Measurements from ENCODE around the gene SGSM2.

The SGSM2 gene

DNA sequence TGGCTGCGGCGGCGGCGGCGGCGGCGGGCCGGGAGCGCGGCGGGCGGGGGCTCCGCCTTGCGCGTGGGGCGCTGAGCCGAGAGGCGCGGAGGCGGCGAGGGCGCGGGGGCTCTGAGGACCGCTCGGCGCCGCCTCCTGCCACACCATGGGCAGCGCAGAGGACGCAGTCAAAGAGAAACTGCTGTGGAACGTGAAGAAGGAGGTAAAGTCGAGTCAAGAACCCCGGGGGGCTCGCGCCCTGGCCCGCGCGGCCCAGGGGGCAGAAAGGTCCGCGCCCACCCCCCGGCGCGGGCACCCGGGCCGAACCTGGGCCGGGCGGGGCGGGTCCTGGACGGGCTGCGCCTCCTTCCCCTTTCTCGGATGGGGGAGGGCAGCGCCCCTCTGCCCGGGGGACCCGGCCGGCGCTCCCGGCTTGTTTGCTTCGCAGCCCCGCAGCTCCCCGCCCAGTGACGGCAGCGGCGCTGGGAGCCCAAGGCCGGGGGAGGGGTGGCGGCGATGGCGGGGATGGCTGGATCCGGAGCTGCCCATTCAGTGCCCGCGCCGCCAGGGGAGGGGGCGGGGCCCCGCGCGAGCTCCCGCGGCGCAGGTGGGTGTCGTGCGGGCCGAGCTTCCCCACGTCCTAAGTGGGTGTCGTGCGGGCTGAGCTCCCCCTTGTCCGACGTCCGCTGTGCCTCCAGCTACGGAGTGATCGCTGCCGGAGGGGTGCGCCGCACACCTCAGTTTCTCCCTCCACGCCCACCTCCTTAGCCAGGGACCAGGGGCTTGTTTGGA lies 428 bp downstream of the SGSM2 start:
- DNase-seq (ENCODE audit: low read depth): peak; percentile 64

DNA sequence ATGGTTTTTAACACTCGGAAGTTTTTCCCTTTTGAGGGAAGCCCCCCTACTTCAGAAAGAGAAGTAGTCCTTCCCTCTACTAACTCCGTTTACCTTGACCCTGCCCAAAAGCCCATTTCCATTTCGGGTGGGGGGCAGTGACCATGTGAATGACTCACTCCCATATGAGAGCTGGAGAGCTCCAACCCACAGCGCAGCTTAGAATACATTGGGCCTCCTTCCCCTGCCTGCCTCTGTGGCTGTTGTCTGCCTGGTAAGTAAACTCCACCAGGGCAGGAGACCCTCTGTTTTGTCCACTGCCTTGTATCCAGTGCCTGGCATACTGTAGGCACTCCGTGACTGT lies 985 bp downstream of the SGSM2 start:
- DNase-seq (ENCODE audit: low read depth): peak; percentile 36

DNA sequence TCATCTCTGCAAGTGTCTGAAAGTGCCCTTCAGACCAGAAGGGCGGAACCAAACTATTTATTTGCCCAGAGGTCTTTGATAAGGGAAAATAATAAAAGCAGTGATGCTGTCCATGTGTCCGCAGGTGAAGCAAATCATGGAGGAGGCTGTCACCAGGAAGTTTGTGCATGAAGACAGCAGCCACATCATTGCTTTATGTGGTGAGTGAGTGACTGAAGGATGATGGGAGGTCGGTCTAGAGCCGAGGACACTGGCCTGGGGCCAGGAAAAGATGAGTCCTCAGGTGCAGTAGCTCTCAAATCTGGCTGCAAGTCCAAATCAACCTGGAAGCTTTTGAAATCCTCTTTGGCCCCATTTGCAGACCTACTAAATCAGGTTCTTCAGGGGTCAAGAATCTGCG lies 6.1 kb downstream of the SGSM2 start:
- peak; percentile 21 for DNase-seq (ENCODE audit: low read depth)

DNA sequence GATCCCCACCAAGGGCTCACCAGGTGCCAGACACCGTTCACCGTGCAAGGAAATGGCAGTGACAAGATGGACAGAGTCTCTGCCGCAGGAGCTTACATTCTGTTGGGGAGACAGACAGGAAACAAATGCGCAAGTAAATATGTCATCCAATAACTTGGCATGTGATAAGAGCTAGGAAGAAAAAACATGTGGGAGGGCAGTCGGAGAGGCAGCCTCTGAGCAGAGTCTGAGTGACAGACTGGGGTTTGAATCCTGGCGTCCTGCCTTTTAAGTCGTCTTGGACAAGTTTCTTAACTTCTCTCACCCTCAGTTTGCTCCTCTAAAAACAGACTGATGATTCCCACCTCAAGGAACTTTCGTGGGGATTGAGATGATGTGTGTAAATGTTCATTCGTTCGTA lies 7.2 kb downstream of the SGSM2 start:
- no peak for DNase-seq (ENCODE audit: low read depth)

DNA sequence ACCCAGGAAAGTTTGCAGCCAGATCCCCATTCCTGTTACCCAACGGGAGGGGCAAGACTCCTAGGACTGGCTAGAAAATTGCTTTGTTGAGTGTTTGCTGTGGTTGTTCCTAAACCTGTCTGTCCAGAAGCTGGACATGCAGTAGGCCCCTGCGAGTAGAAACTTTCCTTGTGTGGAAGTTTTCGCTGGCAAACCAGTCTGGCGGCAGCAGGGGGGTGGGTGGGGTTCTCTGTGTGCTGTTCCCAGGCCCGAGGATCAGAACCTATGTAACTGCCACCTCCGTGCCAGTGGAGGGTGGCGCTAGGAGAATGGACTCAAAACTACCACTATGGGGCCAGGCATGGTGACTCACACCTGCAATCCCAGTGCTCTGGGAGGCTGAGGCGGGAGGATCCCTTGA lies 9.2 kb downstream of the SGSM2 start:
- DNase-seq (ENCODE audit: low read depth): no peak

DNA sequence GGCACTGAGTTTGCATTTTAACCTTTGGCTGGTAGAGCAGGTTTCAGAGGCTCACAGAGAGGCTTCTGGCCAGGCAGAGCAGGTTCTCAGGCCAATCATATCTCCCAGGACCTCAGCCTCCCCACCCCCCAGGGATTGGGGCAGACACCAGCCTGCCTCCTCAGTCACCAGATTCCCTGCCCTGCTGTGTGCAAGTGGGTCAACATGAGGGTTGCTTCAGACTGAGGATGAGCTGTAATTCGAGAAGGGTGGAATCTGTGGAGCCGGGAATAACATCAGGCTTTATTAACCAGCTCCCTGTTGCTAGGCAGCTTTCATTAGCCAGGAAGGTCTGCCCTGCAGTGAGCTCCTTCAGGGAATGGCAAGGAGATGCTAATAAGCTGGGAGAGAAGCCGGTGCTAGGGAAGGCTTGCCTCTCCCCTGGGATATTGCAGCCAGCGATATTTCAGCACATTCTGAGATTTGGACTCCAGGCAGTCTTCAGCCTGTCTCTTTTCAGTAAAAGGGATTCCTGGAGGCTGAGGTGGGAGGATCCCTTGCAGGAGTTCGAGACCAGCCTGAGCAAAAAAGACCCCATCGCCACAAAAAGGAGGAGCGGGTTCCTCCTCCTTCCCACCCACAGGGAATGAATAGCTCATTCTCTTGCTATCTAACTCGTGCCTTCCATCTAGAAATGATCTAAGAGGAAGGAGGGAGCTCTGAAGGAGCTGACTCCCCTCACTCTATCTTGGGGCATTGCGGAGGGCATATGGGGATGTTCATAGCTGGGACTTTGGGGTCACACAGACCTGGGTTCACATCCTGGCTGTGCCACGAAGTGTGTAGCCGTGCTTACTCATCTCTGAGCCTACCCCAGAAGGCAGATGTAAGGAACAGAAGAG lies 10.7 kb downstream of the SGSM2 start:
- peak; percentile 84 for DNase-seq (ENCODE audit: low read depth)

DNA sequence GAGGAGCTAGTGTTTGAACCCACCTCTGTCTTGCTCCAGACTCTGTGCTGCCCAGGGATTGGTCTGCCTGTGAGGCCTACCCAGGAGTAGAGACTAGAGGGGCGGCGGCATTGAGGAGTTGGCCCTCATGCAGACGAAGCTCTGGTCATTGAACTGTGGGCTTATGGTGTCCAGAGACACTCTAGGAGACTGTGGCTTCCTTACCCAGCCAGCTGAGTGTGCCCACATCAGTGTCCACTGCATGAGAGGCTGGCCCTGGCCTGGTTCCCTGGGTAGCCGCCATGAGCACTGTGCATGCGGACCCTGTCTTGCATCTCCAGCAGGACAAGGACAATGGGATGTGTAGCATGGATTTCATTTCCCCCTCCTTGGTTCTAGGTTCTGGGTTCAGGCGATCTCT lies 14.0 kb downstream of the SGSM2 start:
- no peak for DNase-seq (ENCODE audit: low read depth)

DNA sequence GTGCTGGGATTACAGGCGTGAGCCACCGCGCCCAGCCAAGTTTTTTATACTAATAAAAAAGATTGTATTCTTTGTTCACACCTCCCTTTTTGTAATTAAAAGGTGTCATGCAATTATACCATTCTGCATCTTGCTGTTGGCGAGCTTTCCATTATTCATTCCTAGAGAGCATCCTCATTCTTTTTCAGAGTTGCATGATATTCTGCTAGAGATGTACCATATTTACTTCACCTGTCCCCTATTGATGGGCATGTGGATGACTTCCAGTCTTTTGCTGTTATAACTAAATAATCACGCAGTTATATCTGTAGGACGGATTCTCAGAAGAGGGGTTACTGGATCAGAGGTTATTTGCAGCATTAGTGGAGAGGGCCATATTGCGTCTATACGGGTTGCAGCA lies 17.0 kb downstream of the SGSM2 start:
- no peak for DNase-seq (ENCODE audit: low read depth)

DNA sequence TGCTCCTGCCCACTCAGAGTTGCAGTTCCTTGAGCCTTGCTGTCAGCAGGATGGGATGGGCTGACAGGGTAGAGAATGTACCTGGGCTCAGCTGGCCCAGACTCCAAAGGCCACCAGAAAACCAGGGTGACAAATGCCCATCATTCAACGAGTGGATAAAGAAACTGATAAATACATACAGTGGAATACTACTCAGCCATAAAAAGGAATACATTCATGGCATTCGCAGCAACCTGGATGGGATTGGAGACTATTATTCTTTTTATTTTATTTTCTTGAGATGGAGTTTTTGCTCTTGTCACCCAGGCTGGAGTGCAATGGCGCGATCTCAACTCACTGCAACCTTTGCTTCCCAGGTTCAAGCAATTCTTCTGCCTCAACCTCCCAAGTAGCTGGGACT lies 19.9 kb downstream of the SGSM2 start:
- no peak for DNase-seq (ENCODE audit: low read depth)

DNA sequence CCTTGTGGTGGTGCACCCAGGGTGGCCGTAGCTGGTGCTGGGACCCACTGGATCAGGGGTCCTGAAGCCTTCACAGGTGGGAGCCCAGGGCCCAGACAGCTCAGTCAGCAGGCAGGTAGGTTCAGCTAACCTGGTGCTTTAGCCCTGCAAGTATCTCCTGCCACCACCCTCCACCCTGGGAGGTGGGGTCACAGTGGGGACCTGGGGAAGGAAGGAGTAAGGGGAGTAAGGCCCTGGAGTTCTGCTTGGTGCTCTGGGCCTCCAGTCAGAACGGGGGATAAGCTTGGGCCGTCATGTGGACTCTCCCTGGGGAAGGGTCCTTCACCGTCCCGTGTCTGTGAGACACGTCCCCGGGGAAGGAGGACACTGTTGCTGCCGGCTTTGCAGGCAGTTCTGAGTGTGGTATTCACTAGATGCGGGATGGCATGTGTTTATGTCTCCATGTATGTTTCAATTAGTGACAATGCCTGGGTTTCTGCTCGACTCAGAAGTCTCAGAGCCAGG lies 20.7 kb downstream of the SGSM2 start:
- DNase-seq (ENCODE audit: low read depth): no peak

DNA sequence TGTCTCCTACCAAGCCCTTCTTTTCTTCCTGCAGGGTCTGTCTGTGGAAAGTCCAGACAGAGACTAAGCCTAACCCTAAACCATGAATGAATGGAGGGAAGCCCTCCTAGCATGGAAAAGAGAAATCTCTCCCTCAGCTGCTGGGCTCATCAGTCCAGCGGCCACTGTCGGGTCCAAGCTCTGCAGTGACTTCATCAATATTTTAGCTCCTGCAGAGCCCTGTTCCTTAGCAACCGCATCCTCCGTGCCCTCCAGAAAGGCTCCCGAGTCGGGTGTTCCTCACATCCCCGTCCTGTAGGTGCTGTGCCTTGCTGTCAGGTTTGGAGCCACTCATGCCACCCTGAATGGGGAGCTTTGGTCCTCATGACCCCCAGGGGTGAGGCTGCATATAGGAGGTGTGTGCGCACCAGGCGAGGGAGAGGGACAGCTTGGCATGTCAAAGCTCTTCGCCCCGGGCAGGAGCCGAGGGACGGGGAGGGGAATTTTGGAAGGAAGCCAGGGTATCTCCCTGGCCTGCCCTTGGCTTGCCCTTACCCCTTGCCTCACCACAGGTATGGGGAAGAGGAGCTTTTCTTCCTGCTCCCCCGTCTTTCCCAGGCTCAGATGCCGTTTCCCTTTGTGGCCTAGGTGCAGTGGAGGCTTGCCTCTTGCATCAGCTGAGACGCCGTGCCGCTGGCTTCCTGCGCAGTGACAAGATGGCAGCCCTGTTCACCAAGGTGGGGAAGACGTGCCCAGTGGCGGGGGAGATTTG lies 23.9 kb downstream of the SGSM2 start:
- no peak for DNase-seq (ENCODE audit: low read depth)

DNA sequence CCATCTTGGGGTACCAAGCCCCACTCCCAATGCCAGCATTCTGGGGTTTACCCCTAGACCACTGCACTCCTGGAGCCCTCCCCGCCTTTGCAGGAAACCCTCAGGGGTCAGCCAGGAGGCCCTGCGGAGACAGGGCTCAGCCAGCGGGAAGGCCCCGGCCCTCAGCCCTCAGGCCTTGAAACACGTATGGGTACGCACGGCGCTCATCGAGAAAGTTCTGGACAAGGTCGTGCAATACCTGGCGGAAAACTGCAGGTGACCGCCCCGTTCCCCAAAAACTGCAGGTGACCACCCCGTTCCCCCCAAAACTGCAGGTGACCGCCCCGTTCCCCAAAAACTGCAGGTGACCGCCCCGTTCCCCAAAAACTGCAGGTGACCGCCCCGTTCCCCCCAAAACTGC lies 24.7 kb downstream of the SGSM2 start:
- DNase-seq (ENCODE audit: low read depth): no peak

DNA sequence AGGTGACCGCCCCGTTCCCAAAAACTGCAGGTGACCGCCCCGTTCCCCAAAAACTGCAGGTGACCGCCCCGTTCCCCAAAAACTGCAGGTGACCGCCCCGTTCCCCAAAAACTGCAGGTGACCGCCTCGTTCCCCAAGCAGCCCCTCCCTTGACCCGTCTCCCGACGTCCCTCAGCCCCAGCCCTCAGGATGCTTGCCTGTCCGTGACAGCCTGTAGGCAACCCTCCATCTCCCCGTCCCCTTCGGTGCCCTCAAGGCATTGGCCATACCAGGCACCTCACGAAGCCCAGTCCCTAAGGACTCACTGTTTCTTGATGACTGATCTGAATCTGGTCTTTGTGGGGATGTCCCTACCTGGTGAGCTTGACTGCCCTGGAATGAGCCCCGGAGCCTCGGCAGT lies 25.1 kb downstream of the SGSM2 start:
- no peak for DNase-seq (ENCODE audit: low read depth)

DNA sequence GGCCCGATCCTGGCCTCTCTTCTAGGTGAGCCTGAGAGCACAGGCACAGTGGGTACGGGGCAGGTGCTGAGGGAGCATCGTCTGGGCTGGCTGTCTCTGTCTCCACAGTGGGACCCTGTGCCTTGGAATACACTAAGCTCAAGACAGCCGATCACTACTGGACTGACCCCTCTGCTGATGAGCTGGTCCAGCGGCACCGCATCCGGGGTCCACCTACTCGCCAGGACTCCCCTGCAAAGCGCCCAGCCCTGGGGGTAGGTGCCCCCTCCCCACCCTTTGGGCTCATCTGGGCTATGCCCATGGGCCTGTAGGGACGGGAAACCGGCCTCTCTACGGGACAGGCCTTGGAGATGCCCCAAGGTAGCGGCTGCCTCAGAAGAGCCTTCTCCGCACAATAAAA lies 25.6 kb downstream of the SGSM2 start:
- DNase-seq (ENCODE audit: low read depth): no peak

DNA sequence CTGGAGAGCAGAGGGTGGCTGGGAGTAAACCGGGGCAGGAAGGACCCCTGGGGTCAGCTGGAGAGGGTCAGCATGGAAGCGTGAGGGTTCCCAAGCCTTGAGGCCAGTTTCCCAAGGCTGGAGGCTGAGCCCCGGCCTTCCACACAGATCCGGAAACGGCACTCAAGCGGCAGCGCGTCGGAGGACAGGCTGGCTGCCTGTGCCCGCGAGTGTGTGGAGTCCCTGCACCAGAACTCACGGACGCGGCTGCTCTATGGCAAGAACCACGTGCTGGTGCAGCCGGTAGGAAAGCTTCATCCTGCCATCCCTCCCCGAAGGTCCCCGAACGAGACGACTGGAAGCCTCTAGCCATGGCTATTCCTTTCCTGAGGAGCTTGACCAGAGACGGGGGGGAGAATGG lies 26.0 kb downstream of the SGSM2 start:
- no peak for DNase-seq (ENCODE audit: low read depth)

DNA sequence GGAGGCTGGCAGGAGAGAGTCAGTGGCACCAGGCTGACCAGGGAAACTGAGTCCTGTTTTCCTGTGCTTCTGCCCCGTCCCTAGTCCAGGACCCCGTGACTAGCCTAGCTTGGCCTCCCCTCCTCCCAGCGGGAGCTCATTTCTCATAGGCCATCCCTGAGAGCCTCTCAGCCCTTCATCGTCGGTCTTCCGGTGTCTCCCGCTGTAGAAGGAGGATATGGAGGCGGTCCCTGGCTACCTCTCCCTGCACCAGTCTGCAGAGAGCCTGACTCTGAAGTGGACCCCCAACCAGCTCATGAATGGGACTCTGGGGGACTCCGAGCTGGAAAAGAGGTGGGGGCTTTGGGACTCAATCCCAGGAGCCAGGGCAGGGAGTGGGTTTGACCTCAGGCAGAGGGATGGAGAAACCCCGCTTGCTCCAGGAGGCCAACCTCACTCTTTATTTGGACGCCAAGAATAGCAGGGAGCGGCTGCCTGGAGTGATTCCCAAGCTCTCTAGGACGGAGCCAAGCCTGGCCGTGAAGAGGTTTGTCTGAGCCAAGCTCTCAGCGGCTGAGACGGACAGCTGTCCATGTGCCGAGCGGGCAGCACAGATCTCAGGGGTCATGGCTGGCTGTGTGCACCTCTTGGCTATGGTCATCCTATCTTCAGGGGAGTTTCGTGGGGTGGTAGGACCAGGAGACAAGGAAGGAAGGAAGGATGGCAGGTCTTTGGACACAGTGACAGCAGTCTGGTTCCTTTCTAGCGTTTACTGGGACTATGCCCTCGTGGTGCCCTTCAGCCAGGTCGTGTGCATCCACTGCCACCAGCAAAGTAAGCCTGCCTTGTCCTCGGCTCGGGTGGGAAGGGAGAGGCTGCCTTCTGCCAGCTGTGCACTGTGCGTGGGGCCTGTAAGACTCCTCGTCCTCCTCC lies 26.8 kb downstream of the SGSM2 start:
- no peak for DNase-seq (ENCODE audit: low read depth)

DNA sequence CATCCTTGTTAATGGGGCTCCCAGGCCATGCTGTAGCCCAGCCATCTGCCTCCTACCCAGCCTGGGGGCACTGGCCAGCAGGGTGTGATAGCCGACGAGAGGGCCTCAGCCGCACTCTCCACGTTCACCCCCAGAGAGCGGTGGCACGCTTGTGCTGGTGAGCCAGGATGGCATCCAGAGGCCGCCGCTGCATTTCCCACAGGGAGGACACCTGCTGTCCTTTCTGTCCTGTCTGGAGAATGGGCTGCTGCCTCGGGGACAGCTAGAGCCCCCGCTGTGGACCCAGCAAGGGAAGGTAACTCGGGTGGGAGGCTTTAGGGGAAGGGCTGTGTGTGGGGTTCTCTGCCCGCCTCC lies 27.4 kb downstream of the SGSM2 start:
- DNase-seq (ENCODE audit: low read depth): no peak

DNA sequence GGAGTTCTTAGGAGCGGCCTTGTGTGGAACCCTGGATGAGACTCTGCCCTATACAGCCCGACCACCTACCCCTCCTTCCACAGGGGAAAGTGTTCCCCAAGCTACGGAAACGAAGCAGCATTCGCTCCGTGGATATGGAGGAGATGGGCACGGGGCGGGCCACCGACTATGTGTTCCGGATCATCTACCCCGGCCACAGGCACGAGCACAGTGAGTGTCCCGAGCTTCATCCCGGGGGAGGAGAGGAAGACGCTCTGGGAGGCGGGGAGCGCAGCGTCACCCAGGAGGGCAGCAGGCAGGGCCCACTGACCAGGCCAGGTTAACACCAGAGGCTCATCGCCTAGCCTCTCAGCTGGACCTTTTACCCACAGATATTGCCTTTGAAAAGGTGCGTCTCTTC lies 27.8 kb downstream of the SGSM2 start:
- no peak for DNase-seq (ENCODE audit: low read depth)

DNA sequence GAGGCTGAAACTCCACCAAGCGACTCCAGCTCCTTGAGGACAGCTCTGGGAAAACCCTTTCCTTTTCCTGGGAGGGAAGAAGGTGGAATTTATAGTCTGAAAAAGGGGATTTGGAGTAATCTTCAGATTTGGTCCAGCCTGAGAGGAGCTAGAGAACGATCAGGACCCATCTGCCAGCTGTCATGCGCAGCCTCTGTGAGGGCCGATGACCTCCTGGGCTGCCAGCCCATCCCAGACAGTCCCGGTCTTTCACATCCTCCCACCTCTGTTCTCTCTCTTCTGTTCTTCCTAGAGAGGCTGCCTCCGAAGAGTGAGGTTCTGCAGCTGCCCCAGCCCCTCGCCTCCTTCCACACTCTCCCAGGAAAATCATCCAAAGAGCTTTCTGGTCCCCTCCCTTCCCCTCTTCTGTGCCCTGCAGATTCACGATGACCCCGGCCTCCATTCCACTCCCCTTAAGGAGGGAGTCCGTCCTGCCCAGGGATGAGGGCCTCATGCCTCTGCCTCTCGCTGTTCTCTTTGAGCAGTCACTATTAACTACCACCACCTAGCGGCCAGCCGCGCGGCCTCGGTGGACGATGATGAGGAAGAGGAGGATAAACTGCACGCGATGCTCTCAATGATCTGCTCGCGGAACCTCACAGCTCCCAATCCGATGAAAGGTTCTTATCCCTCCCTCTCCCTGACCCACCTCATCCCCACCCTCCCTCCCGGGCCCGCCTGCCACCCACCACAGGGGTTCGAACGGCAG lies 29.6 kb downstream of the SGSM2 start:
- DNase-seq (ENCODE audit: low read depth): peak; percentile 23

DNA sequence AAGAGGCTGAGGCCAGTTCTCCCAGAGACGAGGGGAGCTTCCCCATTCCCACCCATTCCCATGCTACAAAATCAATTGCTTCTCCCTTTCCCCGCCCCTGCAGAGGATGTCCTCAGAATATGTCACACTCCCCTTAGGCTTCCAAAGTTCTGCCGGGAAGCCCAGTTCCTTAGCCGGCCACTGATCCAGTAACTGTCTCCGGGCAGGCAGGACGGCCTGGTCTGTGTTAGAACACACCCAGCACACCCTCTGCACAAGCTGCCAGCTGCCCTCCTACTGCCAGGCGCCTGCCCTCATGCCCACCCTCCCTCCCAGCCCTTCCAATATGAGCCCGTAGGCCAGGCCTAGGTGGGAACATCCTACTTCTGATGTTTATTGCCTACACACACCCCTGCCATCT lies 31.1 kb downstream of the SGSM2 start:
- no peak for DNase-seq (ENCODE audit: low read depth)

DNA sequence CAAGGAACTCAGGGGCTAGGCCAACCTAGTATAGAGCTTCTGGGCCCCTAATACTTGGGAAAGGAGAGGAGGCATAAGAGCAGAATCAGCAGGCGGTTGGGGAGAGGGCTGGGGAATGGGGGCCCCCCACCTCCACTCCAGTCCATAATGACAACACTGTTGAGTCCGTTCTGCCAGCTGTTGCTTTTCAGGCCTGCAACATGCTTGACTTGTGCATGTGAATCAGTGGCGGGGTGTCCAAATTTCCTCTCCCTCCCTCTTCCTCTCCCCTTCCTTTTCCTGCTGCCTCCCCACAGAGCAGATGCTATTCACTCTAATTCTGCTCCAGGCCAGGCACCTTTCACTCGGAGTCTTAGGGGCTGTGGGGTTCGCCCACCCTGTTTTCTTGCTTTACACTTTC lies 31.7 kb downstream of the SGSM2 start:
- DNase-seq (ENCODE audit: low read depth): no peak

All from iris pigment epithelial cell (primary cell).